ENCODE results near the gene WDR77. TPM values are rescaled to one million over a fixed set of nuclear protein-coding genes. Genes with fewer than 3 reads are reported as not detected.

The WDR77 gene
- total RNA-seq, 1 donor from 2014 or later = 32.6 TPM

- no peaks in the 10 kb centered on the region for H3K4me1 Mint-ChIP-seq
- no peak for TF ChIP-seq CTCF (IDR thresholded peaks at IDR 0.05; ENCODE audit: unreplicated experiment)
- peaks cover 5% of the 10 kb centered on the region for H3K36me3 Mint-ChIP-seq
- no peaks in the 10 kb centered on the region for H3K9me3 Mint-ChIP-seq
- H3K27ac Mint-ChIP-seq = no peak overlapping the region
- DNase-seq (ENCODE audit: low spot score in 2 of 2, unreplicated experiment in 2 of 2) = no peak
- H3K4me3 Mint-ChIP-seq = no peak overlapping the region
- no peaks in the 10 kb centered on the region for H3K27me3 Mint-ChIP-seq (ENCODE audit: low read depth)
Measured at GRCh38 chr1:111475701-111476100, 26.6 kb upstream of the WDR77 start.

GRCh38 chr1:111474521-111474920, 25.5 kb upstream of the WDR77 start:
- Mint-ChIP-seq H3K27ac (no peak overlapping the region), H3K4me3 (no peak overlapping the region), H3K9me3 (no peaks in the 10 kb centered on the region), H3K4me1 (no peaks in the 10 kb centered on the region), H3K36me3 (peaks cover 5% of the 10 kb centered on the region), H3K27me3 (ENCODE audit: low read depth) (no peaks in the 10 kb centered on the region)
- DNase-seq (ENCODE audit: low spot score in 2 of 2, unreplicated experiment in 2 of 2) = no peak
- TF ChIP-seq CTCF (IDR thresholded peaks at IDR 0.05; ENCODE audit: unreplicated experiment) = no peak

GRCh38 chr1:111474106-111474505, 25.1 kb upstream of the WDR77 start:
- H3K27me3 Mint-ChIP-seq (ENCODE audit: low read depth) = no peaks in the 10 kb centered on the region
- H3K36me3 Mint-ChIP-seq = peaks cover 5% of the 10 kb centered on the region
- DNase-seq (ENCODE audit: low spot score in 2 of 2, unreplicated experiment in 2 of 2) = no peak
- TF ChIP-seq CTCF (IDR thresholded peaks at IDR 0.05; ENCODE audit: unreplicated experiment) = no peak
- H3K4me1 Mint-ChIP-seq = no peaks in the 10 kb centered on the region
- H3K4me3 Mint-ChIP-seq = no peak overlapping the region
- H3K9me3 Mint-ChIP-seq = no peaks in the 10 kb centered on the region
- no peak overlapping the region for H3K27ac Mint-ChIP-seq

- no peaks in the 10 kb centered on the region for H3K4me1 Mint-ChIP-seq
- H3K27me3 Mint-ChIP-seq (ENCODE audit: low read depth) = no peaks in the 10 kb centered on the region
- H3K9me3 Mint-ChIP-seq = no peaks in the 10 kb centered on the region
- H3K4me3 Mint-ChIP-seq = no peak overlapping the region
- DNase-seq (ENCODE audit: low spot score in 2 of 2, unreplicated experiment in 2 of 2) = no peak
- no peak overlapping the region for H3K27ac Mint-ChIP-seq
- peaks cover 8% of the 10 kb centered on the region for H3K36me3 Mint-ChIP-seq
- no peak for TF ChIP-seq CTCF (IDR thresholded peaks at IDR 0.05; ENCODE audit: unreplicated experiment)
Measured at GRCh38 chr1:111471538-111471937, 22.5 kb upstream of the WDR77 start.

- H3K36me3 Mint-ChIP-seq = peaks cover 8% of the 10 kb centered on the region
- TF ChIP-seq CTCF (IDR thresholded peaks at IDR 0.05; ENCODE audit: unreplicated experiment) = no peak
- no peaks in the 10 kb centered on the region for H3K27me3 Mint-ChIP-seq (ENCODE audit: low read depth)
- no peak overlapping the region for H3K4me3 Mint-ChIP-seq
- no peaks in the 10 kb centered on the region for H3K4me1 Mint-ChIP-seq
- H3K9me3 Mint-ChIP-seq = no peaks in the 10 kb centered on the region
- H3K27ac Mint-ChIP-seq = no peak overlapping the region
- DNase-seq (ENCODE audit: low spot score in 2 of 2, unreplicated experiment in 2 of 2) = no peak
Measured at GRCh38 chr1:111471012-111471411, 22.0 kb upstream of the WDR77 start.

- no peak for DNase-seq (ENCODE audit: low spot score in 2 of 2, unreplicated experiment in 2 of 2)
- H3K4me1 Mint-ChIP-seq = no peaks in the 10 kb centered on the region
- H3K4me3 Mint-ChIP-seq = no peak overlapping the region
- TF ChIP-seq CTCF (IDR thresholded peaks at IDR 0.05; ENCODE audit: unreplicated experiment) = no peak
- H3K27me3 Mint-ChIP-seq (ENCODE audit: low read depth) = no peaks in the 10 kb centered on the region
- peaks cover 10% of the 10 kb centered on the region for H3K36me3 Mint-ChIP-seq
- no peak overlapping the region for H3K27ac Mint-ChIP-seq
- no peaks in the 10 kb centered on the region for H3K9me3 Mint-ChIP-seq
Measured at GRCh38 chr1:111470596-111470995, 21.5 kb upstream of the WDR77 start.
